NCI-H774 (cell line): ENCODE data around the gene EXOSC7.
"Not testable (repeated sequence)": the region's sequence is repeated elsewhere in the genome, so short reads cannot be mapped to it uniquely, and the experiment has no call there.

Source experiments
- DNase-seq: peaks from one replicate; lab custom pipeline; 2025; lab: John Stamatoyannopoulos, UW

Gene EXOSC7

GRCh38 chr3:44976002-44976815 is at the start of gene EXOSC7, which contains the start of gene ZDHHC3:
Gene EXOSC7 (plus strand): TSS chr3:44976244. CDS start chr3:44976278, 34 bp downstream.
Gene ZDHHC3 (minus strand): TSS chr3:44976174. CDS start chr3:44959436, 16,738 bp downstream.
- DNase-seq = peak; percentile 65

GRCh38 chr3:44926921-44927320 is 49.1 kb upstream of the EXOSC7 start:
- no peak for DNase-seq

GRCh38 chr3:44927371-44927770 is 48.7 kb upstream of the EXOSC7 start:
- no peak for DNase-seq

- DNase-seq = no peak
Observed at GRCh38 chr3:44929782-44930181, 46.3 kb upstream of the EXOSC7 start.

- DNase-seq = no peak
Observed at GRCh38 chr3:44930911-44931310, 45.1 kb upstream of the EXOSC7 start.

GRCh38 chr3:44931791-44932190 is 44.3 kb upstream of the EXOSC7 start:
- no peak for DNase-seq

GRCh38 chr3:44932271-44932670 is 43.8 kb upstream of the EXOSC7 start:
- DNase-seq = no peak

DNA sequence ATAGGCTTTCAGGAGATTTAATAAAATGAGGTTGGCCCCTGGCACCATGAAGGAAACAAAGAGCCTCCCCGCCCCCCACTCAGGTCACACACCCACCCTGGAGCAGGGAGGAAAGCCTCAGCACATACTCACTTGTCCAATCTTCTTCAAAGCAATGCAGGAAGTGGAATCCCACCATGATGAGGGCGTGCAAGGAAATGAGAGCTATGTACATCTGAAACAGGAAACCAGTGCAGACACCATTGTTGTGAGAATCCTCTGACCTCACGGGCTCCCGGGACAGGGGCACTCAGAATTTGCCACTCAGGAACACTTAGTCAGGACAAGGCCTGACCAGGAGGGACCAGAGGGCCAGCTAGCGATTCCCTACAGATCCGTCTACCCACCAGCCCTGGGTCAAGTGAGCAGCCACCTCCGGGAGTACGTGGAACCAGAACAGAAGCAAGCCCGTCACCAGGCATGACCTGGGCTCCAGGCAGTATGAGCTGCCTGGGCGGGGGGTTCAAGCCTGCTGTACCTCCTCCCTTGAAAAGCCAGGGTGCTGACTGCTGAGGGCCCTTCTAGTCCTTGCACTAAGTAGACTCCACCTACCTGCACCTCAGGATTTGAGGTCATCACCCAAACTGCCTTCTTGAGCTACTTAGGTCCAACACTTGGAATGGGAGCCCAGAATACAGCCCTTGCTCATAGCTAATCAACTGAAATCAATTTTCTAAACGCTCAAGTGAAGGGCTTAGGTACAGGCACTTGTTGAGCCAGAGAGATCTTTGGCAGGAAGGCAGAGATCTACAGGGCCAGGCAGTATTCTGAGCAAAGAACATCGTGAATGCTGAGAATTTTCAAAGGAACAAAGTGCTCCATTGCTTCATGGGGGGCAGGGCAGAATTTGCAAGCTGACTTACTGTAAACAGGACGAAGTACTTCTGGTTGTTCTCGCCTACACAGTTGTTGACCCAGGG is 42.8 kb upstream of the EXOSC7 start:
- no peak for DNase-seq

DNA sequence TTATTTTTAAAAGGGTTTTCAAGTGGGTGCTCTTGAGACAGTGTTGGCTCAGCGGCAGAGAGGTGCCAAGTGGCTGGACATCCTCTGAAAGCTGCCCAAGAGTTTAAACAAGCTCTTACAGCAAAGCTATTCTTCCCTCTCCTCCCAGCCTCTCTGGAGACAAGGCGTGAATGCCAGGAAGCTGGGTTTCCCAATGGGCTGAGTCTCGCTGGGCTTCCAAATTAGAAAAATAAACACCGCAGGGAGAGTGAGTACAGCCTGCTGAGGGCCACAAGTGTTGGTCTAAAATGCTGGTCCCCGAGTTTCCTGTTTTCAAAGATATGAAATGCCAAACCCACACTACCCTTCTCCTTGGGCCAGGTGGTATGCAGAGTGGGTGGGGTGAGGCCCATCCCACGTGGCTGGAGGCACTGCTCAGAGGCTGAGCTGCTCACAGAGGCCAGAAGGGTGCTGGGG is 36.4 kb upstream of the EXOSC7 start:
- no peak for DNase-seq

DNA sequence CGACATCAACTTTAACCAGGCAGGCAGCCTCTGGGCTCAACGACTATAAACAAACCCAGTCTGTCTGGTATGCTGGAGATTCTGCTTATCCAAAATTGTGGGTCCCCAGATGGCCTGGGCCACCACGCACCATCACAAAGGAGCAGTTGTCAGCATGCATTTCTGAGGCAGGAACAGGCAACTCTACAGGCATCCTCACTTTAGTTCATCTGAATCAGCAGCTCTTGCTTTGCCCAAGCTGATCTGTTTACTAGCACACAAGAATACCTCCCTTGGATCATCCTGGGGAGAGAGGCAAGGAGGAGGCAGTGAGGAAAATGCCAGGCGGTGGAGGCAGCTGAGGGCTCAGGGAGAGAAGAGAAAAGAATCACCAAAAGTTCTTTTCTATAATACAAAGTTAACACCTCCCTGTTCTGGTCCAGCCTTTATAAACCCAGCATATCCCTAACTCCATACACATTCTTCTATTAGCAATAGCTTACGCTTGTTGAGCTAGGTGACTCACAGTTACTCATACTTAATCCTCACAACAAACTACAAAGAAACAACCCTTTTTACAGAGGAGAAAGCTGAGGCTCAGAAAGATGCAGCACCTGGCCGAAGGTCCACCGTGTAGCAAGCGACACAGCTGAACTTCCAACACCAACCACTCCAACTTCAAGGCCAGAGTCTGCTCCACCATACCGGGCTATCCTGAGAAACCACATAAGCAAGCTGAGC is 33.7 kb upstream of the EXOSC7 start:
- DNase-seq = no peak

DNA sequence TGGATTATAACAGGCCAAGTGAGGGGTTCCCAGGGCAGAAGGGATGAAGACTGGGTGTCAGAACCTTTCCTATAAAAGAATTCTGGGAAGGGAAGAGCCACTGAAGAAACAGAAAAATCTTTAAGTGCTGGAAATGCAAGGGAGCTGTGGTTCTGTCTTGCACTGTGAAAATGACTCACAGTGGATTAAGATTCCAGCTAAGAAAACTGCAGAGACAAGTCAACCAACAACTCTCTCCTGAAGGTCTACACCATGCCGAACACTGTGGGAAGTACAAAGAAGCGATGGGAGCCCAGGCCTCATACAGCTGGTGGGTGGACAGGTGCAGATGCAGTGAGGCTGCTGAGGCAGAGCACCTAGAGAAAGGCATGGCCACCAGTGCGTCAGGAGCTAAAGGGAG is 27.8 kb upstream of the EXOSC7 start:
- DNase-seq = no peak

DNA sequence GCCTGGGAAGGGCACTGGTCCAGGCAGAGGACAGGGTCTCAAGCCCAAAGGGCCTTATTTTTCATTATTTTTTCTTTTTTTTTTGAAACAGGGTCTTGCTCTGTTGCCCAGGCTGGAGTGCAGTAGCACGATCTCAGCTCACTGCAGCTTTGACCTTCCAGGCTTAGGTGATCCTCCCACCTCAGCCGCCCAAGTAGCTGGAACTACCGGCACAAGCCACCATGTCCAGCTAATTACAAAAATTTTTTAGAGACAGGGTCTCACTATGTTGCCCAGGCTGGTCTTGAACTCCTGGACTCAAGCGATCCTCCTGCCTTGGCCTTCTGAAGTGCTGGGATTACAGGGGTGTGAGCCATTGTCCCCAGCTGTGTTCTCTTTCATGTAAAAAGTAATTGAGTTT is 26.3 kb upstream of the EXOSC7 start:
- DNase-seq = not testable (repeated sequence)

GRCh38 chr3:44950275-44950734 is 25.7 kb upstream of the EXOSC7 start:
- DNase-seq = no peak

- DNase-seq = no peak
Observed at GRCh38 chr3:44952689-44953088, 23.4 kb upstream of the EXOSC7 start.

DNA sequence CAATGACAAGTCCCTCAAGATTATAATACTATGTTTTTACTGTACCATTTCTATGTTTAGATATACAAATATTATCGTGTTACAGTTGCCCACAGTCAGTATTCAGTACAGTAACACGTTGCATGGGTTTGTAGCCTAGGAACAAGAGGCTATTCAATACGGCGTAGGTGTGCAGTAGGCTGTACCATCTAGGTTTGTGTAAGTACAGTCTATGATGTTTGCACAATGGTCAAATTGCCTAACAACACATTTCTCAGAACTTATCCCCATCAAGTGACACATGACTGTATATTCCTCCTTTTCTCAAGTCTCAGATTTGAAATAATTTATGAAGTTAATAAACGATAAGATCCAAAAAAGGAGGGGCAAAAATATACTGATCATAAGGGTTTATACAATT is 21.7 kb upstream of the EXOSC7 start:
- no peak for DNase-seq

DNA sequence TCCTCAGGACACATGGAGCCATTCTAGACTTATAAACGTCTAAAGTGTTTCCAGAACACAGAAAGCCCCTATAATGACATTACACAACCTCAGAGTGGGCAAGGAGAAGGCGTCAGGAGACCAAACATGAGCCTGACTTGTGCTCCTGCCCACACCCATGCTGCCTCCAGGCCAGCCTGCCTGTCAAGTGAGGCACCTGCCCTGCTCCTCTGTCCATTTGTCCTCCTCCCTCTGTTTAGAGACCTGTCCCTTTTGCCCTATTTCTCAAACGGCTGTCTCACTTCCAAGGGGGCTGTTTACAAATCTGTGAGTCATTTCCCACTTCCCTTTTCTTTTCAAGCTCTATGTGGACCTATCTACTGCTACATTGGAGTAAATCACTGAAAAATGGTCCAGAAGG is 21.1 kb upstream of the EXOSC7 start:
- DNase-seq = no peak

- DNase-seq = no peak
Observed at GRCh38 chr3:44955917-44956316, 20.1 kb upstream of the EXOSC7 start.

DNA sequence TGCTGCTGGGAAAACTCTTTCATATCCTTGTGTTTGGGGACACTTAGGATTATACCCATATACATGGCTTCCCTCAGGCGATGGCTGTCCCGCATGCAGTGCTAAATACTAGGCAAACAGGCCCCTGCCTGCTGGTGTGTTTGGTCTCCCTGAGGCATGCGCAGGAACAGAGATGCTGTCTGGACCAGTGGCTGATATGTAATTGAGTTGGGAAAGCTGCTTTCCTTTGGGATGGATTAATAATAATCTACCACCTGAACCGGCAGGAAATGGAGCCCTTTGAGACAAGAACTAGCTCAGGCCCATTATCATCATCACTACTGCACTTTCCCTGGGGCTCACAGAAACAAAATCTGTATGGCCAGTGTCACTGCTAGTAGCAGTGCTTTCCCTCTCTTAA is 18.1 kb upstream of the EXOSC7 start:
- DNase-seq = no peak

- DNase-seq = no peak
Observed at GRCh38 chr3:44958386-44958785, 17.7 kb upstream of the EXOSC7 start.

- DNase-seq = no peak
Observed at GRCh38 chr3:44960387-44961026, 15.5 kb upstream of the EXOSC7 start.

DNA sequence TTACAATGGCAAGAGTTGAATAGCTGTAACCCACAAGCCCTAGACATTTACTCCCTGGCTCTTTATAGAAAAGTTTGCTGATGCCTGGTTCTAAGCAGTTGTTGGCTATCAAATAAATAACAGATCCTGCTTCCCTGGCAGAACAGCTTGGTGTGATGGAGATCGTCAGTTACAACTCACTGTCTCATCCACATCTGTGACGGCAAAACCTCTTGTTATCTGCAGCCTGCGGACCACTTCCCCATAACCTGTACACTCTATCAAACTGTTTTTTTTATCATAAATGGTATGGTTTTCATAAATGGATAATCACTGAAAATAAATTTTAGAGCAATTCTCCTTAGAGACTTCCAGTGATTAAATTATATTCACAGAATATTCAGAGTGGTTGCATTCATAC is 14.2 kb upstream of the EXOSC7 start:
- DNase-seq = no peak
